ENCODE data around the gene ZNF212. TPM values are rescaled to one million over a fixed set of nuclear protein-coding genes. Genes with fewer than 3 reads are reported as not detected.

ZNF212 gene
- total RNA-seq, 6 experiments from 2014 or later: 2.6 to 5.9 (median 4.7) TPM

GRCh38 chr7:149280661-149281507 is 41.4 kb downstream of the ZNF212 start:
- no peaks in the 10 kb centered on the region for H3K9me3 ChIP-seq
- no peaks in the 10 kb centered on the region for H3K27me3 ChIP-seq
- ATAC-seq (no peak), DNase-seq (no peak)
- no peak overlapping the region for H3K4me3 ChIP-seq
- intact Hi-C loops (cut with DNase I): no loop called here
- peaks cover 0 to 3% (median 0%) of the 10 kb centered on the region in 4 donors for H3K36me3 ChIP-seq
- TF ChIP-seq POLR2A (IDR thresholded peaks at IDR 0.05): no peak
- no peak for TF ChIP-seq CTCF (IDR thresholded peaks at IDR 0.05)
- H3K4me1 ChIP-seq: peaks cover 0 to 16% (median 0%) of the 10 kb centered on the region in 4 donors
- no peak overlapping the region for H3K27ac ChIP-seq
- WGBS (ENCODE audit: insufficient coverage, low coverage, low lambda C conversion rate, missing lambda C conversion rate): no CpG with 5 or more reads among the region's 8 CpGs

- no peak for ATAC-seq
- H3K27me3 ChIP-seq: no peaks in the 10 kb centered on the region
- intact Hi-C loops (cut with DNase I): no loop called here
- no CpG with 5 or more reads among the region's 59 CpGs for WGBS (ENCODE audit: insufficient coverage, low coverage, low lambda C conversion rate, missing lambda C conversion rate)
- no peaks in the 10 kb centered on the region for H3K9me3 ChIP-seq
- H3K4me1 ChIP-seq: peaks cover 0 to 19% (median 0%) of the 10 kb centered on the region in 4 donors
- no peak for DNase-seq
- H3K36me3 ChIP-seq: no peaks in the 10 kb centered on the region
- no peak for TF ChIP-seq POLR2A (IDR thresholded peaks at IDR 0.05)
- no peak overlapping the region for H3K27ac ChIP-seq
- no peak overlapping the region for H3K4me3 ChIP-seq
Measured at GRCh38 chr7:149281508-149282330, 42.3 kb downstream of the ZNF212 start.

GRCh38 chr7:149282331-149282655 is 42.8 kb downstream of the ZNF212 start:
- Histone ChIP-seq H3K27me3 (no peaks in the 10 kb centered on the region), H3K36me3 (no peaks in the 10 kb centered on the region), H3K4me3 (no peak overlapping the region), H3K9me3 (no peaks in the 10 kb centered on the region), H3K27ac (no peak overlapping the region), H3K4me1 (peaks cover 0 to 24% (median under 1%) of the 10 kb centered on the region in 4 donors)
- WGBS (ENCODE audit: insufficient coverage, low coverage, low lambda C conversion rate, missing lambda C conversion rate): 71% methylated on average over 4 of the region's 5 CpGs
- DNase-seq (no peak), ATAC-seq (no peak)
- intact Hi-C loops (cut with DNase I): no loop called here
- TF ChIP-seq CTCF (IDR thresholded peaks at IDR 0.05) (no peak), POLR2A (IDR thresholded peaks at IDR 0.05) (no peak)

- H3K4me3 ChIP-seq: no peak overlapping the region
- intact Hi-C loops (cut with DNase I): no loop called here
- no peaks in the 10 kb centered on the region for H3K9me3 ChIP-seq
- H3K4me1 ChIP-seq: peaks cover 0 to 30% (median 2%) of the 10 kb centered on the region in 4 donors
- H3K27ac ChIP-seq: no peak overlapping the region
- WGBS (ENCODE audit: insufficient coverage, low coverage, low lambda C conversion rate, missing lambda C conversion rate): 80% methylated on average over 1 of the region's 3 CpGs
- H3K27me3 ChIP-seq: no peaks in the 10 kb centered on the region
- no peak for ATAC-seq
- H3K36me3 ChIP-seq: no peaks in the 10 kb centered on the region
- DNase-seq: no peak
- TF ChIP-seq POLR2A (IDR thresholded peaks at IDR 0.05) (no peak), CTCF (IDR thresholded peaks at IDR 0.05) (no peak)
Measured at GRCh38 chr7:149283321-149283720, 43.9 kb downstream of the ZNF212 start.

- TF ChIP-seq POLR2A (IDR thresholded peaks at IDR 0.05) (no peak), CTCF (IDR thresholded peaks at IDR 0.05) (no peak)
- H3K36me3 ChIP-seq: no peaks in the 10 kb centered on the region
- H3K4me1 ChIP-seq: peaks cover 0 to 30% (median 2%) of the 10 kb centered on the region in 4 donors
- DNase-seq: no peak
- H3K27ac ChIP-seq: no peak overlapping the region
- no peaks in the 10 kb centered on the region for H3K9me3 ChIP-seq
- H3K27me3 ChIP-seq: no peaks in the 10 kb centered on the region
- no peak overlapping the region for H3K4me3 ChIP-seq
- intact Hi-C loops (cut with DNase I): no loop called here
- 75% methylated on average over 1 of the region's 3 CpGs for WGBS (ENCODE audit: insufficient coverage, low coverage, low lambda C conversion rate, missing lambda C conversion rate)
- no peak for ATAC-seq
Measured at GRCh38 chr7:149284343-149284742, 44.9 kb downstream of the ZNF212 start.

Data from right lobe of liver (tissue), 6 donors.